GM12878 (cell line): ENCODE data around the gene LIG3.

Experiments
- CEBPZ ChIP-seq: fragments of 150-350 bp; IDR thresholded peaks from 2 replicates; pipeline ENCODE4 v1.6.1; 2016; ENCODE audit warnings: low read depth, low read length
- CREB1 ChIP-seq: IDR thresholded peaks from 2 replicates; pipeline ENCODE4 v1.6.1; 2012; ENCODE audit warnings: low read depth, mild to moderate bottlenecking, inconsistent platforms
- CTCF ChIP-seq, 3 experiments: IDR thresholded peaks in 2 of 3; conservative IDR thresholded peaks in 1 of 3; 2 replicates each; pipeline ENCODE4 v1.5.1; 2011; ENCODE audit warnings: low read depth in 3 of 3, low read length in 3 of 3, mild to moderate bottlenecking in 3 of 3, control low read depth in 2 of 3, moderate library complexity in 2 of 3, inconsistent platforms in 1 of 3, mixed read lengths in 1 of 3; ENCODE audit not compliant: control insufficient read depth in 2 of 3, insufficient read depth in 1 of 3; ENCODE audit errors: extremely low read depth in 1 of 3
- DPF2 ChIP-seq: fragments of 450-650 bp; IDR thresholded peaks from 2 replicates; pipeline ENCODE4 v1.6.1; 2017; ENCODE audit warnings: mild to moderate bottlenecking
- NFIC ChIP-seq: IDR thresholded peaks from 2 replicates; pipeline ENCODE4 v1.6.1; 2012; ENCODE audit warnings: low read depth, mild to moderate bottlenecking, inconsistent platforms, low read length, moderate library complexity
- POLR2A ChIP-seq: IDR thresholded peaks from 2 replicates; pipeline ENCODE4 v1.6.1; 2011; ENCODE audit warnings: low read depth, mild to moderate bottlenecking, low read length
- POLR2AphosphoS5 ChIP-seq: IDR thresholded peaks from 2 replicates; pipeline ENCODE4 v1.6.1; 2011; ENCODE audit warnings: mild to moderate bottlenecking, low read length, inconsistent platforms
- REST ChIP-seq: IDR thresholded peaks from 2 replicates; pipeline ENCODE4 v1.6.1; 2012; ENCODE audit warnings: mild to moderate bottlenecking, low read depth, low read length
- SRF ChIP-seq, 2 experiments: IDR thresholded peaks; 2 replicates each; pipeline ENCODE4 v1.6.1; 2011; ENCODE audit warnings: low read depth in 2 of 2, low read length in 2 of 2, mild to moderate bottlenecking in 1 of 2, moderate library complexity in 1 of 2
- USF2 ChIP-seq: IDR thresholded peaks from 2 replicates; pipeline ENCODE4 v1.6.1; 2011; ENCODE audit warnings: low read depth, low read length, improper control_type of control experiment, borderline replicate concordance

GRCh38 chr17:34979153-34979552, 1.2 kb upstream of the LIG3 start:
- TF ChIP-seq CTCF (IDR thresholded peaks at IDR 0.05 in 2 of 3, conservative IDR thresholded peaks at IDR 0.05 in 1 of 3; ENCODE audit: control insufficient read depth in 2 of 3, extremely low read depth in 1 of 3, insufficient read depth in 1 of 3, low read depth in 3 of 3, low read length in 3 of 3), result no peak
- no peak for TF ChIP-seq CREB1
- no peak for TF ChIP-seq POLR2A
- no peak for TF ChIP-seq REST
- TF ChIP-seq NFIC, result no peak
- TF ChIP-seq USF2, result no peak
- no peak for TF ChIP-seq POLR2AphosphoS5
- TF ChIP-seq CEBPZ, result no peak
- no peak for TF ChIP-seq SRF (IDR thresholded peaks at IDR 0.05; ENCODE audit: low read depth in 2 of 2, low read length in 2 of 2)
- TF ChIP-seq DPF2, result no peak
